Fibroblast of peridontal ligament (primary cell): ENCODE measurements around the gene CBFA2T3.

Experiments
- DNase-seq: peaks from one replicate; pipeline ENCODE4 v3.0.0-alpha.2; 2010; ENCODE audit errors: extremely low read depth

CBFA2T3 gene

GRCh38 chr16:88976366-88977017 is 515 bp downstream of the CBFA2T3 start:
- no peak for DNase-seq

DNA sequence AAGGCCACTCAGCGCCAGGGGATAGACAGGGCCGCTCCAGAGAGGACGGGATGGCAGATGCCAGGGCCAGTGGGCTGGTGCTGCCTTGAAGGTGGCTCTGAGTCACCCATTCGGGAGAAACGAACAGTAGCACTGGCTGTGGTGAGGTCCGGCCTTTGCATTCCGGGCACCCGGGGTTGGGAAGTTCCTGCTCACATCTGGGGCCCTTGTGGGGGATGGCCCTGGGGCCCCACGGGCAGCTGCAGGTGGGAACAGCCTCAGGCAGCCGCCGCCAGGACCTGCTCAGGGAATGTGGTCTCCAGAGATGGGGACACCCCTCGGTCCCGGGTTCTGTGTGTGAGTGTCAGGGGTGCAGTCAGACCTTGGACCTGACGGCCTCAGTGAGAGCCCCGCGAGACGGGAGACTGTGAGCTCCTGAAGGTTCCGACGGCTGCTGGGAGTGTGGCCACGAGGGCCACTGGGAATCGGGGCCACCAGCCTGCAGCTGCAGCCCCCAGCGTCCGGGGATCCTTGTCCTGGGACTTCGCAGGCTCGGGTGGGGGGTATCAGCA is 1.4 kb downstream of the CBFA2T3 start:
- no peak for DNase-seq

GRCh38 chr16:88974916-88975215 is 2.1 kb downstream of the CBFA2T3 start:
- DNase-seq = no peak

- DNase-seq = no peak
Observed at GRCh38 chr16:88974080-88974915, 2.7 kb downstream of the CBFA2T3 start.

GRCh38 chr16:88973415-88974050 is 3.5 kb downstream of the CBFA2T3 start:
- DNase-seq = no peak

- no peak for DNase-seq
Observed at GRCh38 chr16:88973007-88973410, 4.0 kb downstream of the CBFA2T3 start.

DNA sequence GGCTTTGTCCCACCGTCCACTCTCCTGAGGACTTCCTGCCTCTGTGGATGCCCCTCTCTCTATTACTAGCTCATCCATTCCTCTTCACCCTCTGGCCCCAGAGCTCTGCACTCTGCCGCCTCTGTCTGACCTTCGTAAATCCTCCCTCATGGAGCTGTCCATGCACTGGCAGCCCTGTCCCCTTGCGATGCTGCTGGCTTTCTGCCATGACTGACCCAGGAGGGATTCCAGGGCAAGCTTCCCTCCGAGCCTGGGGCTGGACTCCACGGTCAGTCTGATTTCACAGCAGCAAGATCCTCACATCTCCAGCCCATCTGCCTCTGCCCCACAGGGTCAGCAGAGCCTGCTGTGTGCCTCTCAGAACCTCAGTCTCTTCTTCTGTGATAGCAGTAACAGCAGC is 4.7 kb downstream of the CBFA2T3 start:
- DNase-seq = no peak

DNA sequence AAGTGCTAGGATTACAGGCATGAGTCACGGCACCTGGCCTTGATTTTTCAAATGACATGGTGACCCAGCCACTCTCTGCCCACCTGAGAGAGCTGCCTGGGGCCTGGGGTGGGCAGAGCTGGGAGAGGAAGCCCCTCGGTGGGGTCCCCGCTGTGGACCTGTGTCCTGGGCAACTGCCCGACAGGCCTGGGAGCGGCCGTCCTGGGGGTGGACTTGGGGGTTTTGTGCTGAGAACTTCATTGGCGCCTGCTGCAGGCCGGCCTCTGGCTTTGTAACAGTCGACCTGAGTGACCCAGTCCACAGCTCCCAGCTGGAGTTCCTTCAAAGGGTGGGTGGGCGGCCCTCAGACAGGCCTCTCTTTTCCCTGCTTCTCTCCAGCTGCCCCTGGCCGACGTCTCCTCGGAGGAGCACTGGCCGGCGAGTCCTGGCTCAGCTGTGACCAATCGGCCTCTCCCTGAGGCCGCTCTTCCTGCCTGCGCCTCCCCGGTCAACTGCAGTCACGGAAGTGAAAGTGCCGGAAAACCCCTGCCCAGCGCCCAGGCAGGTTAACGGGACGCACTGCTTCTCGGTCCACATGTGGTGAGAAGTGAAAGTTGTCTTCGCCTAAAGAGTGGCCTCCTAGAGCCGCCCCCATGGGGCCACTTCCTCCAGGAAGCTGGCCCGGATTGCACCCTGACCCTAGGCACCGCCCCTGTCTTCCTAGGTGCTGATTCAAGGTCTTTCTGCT is 5.5 kb downstream of the CBFA2T3 start:
- DNase-seq = no peak

- no peak for DNase-seq
Observed at GRCh38 chr16:88970539-88971065, 6.4 kb downstream of the CBFA2T3 start.

DNA sequence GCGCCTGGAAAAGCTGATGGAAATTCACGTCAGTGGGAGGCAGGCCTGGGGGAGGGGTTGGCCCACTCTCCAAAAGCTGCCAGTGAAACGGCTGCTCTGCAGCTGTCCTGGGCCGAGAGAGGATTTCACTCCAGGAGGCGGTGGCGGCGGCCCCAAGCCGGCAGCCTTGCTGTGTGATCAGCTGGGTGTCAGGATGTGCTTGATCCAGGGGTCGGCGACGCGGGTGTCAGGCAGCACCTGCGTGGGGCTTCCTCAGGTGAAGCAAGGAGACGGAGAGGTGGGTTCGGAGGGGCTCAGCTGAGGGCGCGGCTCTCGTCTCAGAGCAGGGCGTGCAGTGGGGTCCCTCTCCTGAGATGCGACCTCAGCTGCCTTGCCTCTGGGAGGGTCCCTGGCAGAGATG is 7.0 kb downstream of the CBFA2T3 start:
- DNase-seq = no peak

GRCh38 chr16:88969361-88969831 is 7.6 kb downstream of the CBFA2T3 start:
- DNase-seq = no peak

DNA sequence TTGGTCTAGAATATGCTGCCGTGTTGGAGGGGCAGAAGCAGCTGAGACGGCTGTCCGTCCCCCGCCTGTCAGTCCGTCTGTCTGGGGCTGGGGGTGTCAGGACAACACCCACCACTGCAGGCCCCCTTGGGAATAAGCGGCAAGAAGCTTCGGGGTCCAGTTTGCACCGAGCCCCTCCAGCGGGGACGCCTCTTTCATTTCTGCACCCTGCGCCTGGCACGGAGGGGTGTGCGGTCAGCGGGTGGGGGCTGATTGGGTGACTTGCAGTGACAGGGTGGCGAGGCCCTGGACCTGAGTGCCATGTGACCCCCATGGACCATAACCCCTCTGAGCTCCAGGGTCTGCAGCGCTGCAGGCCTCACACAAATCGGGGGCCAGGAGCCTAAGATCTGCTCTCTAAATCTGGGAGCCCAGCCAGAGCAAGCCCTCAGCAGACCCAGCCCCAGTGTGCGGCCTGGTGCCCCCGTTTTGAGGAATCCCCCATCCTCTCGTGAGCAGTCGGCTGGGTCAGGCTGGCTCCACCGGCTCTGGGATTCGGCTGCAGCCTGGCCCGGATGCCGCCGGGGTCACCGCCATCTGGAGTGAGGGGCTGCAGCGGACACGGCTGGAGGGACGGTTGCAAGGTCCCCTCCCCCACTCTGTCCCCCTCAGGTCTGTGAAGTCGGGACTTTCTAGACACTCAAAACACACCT is 8.3 kb downstream of the CBFA2T3 start:
- DNase-seq = no peak

DNA sequence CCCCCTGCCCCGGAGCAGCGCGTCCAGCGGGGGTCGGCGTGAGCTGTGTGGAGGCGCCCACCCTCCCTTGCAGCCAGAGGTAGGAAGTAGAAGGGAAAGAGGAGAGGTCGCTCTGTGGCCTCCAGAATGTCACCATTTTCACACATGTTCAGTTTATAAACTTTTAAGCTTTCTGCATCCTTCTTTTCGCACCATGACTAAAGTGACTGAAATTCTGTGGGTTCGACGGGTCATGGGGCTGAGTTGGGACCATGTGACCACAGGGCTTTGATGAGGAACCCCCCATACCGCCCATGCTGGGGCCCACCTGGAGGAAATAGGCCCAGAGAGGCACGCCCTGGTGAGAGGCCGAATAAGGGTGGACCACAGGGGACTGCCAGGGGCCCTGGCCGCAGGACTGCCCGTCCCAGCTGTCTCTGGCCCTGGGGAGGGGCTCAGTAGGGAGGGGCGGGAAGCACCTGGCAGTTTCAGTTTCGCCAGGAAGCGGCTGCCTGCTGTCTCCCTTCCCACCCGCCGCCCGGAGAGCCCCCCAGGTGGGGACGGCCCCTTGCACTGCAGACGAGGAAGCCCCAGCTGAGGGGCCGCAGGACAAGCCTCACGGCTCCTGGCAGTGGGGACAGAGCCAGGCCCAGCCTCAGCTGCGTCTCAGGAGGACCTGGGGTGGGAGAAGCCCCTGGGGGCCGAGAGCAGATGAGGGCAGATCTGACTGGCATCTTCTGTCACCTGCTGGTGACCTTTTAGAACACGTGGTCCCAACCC is 9.0 kb downstream of the CBFA2T3 start:
- DNase-seq = no peak

GRCh38 chr16:88966986-88967829 is 9.8 kb downstream of the CBFA2T3 start:
- no peak for DNase-seq

GRCh38 chr16:88965826-88966480 is 11.1 kb downstream of the CBFA2T3 start:
- no peak for DNase-seq

- no peak for DNase-seq
Observed at GRCh38 chr16:88965411-88965810, 11.6 kb downstream of the CBFA2T3 start.

GRCh38 chr16:88964636-88965035 is 12.4 kb downstream of the CBFA2T3 start:
- DNase-seq = no peak

DNA sequence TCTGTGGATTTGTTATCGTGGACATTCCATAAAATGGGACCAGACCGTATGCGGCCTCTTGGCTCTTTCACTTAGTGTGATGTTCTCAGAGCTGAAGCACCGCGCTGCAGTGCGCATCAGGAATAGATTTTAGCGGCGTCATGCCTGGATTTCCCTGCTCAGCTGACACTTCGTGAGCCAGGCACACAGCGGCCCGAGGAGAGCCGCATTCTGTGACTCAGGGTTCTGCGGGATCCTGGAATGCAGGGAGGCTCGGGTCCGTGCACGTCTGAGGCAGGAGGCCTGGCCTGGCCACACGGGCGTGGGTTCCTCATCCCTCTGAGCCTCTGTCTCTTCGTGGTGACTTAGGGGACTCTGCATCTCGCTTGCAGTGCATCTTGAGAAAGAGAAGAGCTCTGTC is 13.4 kb downstream of the CBFA2T3 start:
- no peak for DNase-seq
